ENCODE measurements around the gene GDPD5.
A peak's percentile ranks its signal among the peaks of the same experiment; 100 is the strongest.

The GDPD5 gene

GRCh38 chr11:75399344-75400145, 126.2 kb downstream of the GDPD5 start, which contains the start of gene RPS3:
RPS3 (plus strand) TSS chr11:75399518; CDS start chr11:75399548, 30 bp downstream.
- peak; percentile 90 for DNase-seq (ENCODE audit: low read depth)

- DNase-seq (ENCODE audit: low read depth): no peak
Measured at GRCh38 chr11:75398906-75399305, 126.8 kb downstream of the GDPD5 start.

- DNase-seq (ENCODE audit: low read depth): no peak
Measured at GRCh38 chr11:75394085-75394840, 131.5 kb downstream of the GDPD5 start.

GRCh38 chr11:75389925-75390324, 135.8 kb downstream of the GDPD5 start:
- no peak for DNase-seq (ENCODE audit: low read depth)

GRCh38 chr11:75389276-75389605, 136.5 kb downstream of the GDPD5 start:
- no peak for DNase-seq (ENCODE audit: low read depth)

- DNase-seq (ENCODE audit: low read depth): peak; percentile 70
Measured at GRCh38 chr11:75388386-75389275, 137.1 kb downstream of the GDPD5 start.

DNA sequence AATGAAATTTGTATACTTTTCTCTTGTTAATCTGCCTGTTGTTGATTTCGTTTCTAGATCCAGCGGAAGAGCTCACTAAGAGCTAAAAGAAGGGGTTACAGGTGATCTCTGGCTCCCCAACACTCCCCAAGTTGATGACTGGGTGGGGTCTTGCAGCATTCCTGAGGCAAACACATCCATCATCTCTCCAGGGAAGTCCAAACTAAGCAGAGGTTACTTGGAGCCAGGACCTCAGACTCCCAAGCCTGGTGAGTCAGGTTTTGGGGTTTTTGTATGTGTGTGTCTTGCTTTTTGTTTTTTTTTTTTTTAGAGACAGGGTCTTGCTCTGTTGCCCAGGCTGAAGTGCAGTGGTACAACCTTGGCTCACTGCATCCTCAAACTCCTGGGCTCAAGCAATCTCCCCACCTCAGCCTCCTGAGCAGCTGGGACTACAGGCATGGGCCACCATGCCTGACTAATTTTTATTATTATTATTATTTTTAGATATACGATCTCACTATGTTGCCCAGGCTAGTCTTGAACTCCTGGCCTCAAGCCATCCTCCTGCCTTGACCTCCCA, 137.9 kb downstream of the GDPD5 start:
- DNase-seq (ENCODE audit: low read depth): no peak

GRCh38 chr11:75386942-75387630, 138.7 kb downstream of the GDPD5 start:
- no peak for DNase-seq (ENCODE audit: low read depth)

All from CMK (cell line).